Kidney capillary endothelial cell (primary cell): ENCODE results near the gene DSE.

ENCODE experiments used
- DNase-seq: peaks from one replicate; pipeline ENCODE4 v3.0.0-alpha.2; 2018; ENCODE audit warnings: low spot score

DSE gene

GRCh38 chr6:116362276-116362675 is 8.5 kb upstream of the DSE start:
- DNase-seq, result no peak

GRCh38 chr6:116363759-116364158 is 7.0 kb upstream of the DSE start:
- no peak for DNase-seq

GRCh38 chr6:116364321-116364720 is 6.4 kb upstream of the DSE start:
- DNase-seq, result no peak

GRCh38 chr6:116365743-116366142 is 5.0 kb upstream of the DSE start:
- no peak for DNase-seq

GRCh38 chr6:116366740-116367275 is 3.9 kb upstream of the DSE start:
- DNase-seq, result no peak

GRCh38 chr6:116369540-116369939 is 1.2 kb upstream of the DSE start:
- no peak for DNase-seq

- DNase-seq, result no peak
Observed at GRCh38 chr6:116369964-116370759, 585 bp upstream of the DSE start.

- DNase-seq, result peak; percentile 73
Observed at GRCh38 chr6:116371120-116371917, 572 bp downstream of the DSE start.

GRCh38 chr6:116371918-116372209 is 1.1 kb downstream of the DSE start:
- DNase-seq, result no peak

GRCh38 chr6:116373300-116373699 is 2.6 kb downstream of the DSE start:
- DNase-seq, result no peak

GRCh38 chr6:116373940-116374339 is 3.2 kb downstream of the DSE start:
- no peak for DNase-seq

- no peak for DNase-seq
Observed at GRCh38 chr6:116374586-116374985, 3.8 kb downstream of the DSE start.

- DNase-seq, result no peak
Observed at GRCh38 chr6:116375262-116375661, 4.5 kb downstream of the DSE start.

- no peak for DNase-seq
Observed at GRCh38 chr6:116376149-116376548, 5.4 kb downstream of the DSE start.

GRCh38 chr6:116379764-116380163 is 9.0 kb downstream of the DSE start:
- DNase-seq, result no peak

GRCh38 chr6:116380346-116380745 is 9.6 kb downstream of the DSE start:
- no peak for DNase-seq

- no peak for DNase-seq
Observed at GRCh38 chr6:116381000-116381399, 10.3 kb downstream of the DSE start.

GRCh38 chr6:116382587-116382986 is 11.8 kb downstream of the DSE start:
- no peak for DNase-seq

- no peak for DNase-seq
Observed at GRCh38 chr6:116384727-116385458, 14.1 kb downstream of the DSE start.

- DNase-seq, result no peak
Observed at GRCh38 chr6:116385459-116385802, 14.7 kb downstream of the DSE start.

- no peak for DNase-seq
Observed at GRCh38 chr6:116385921-116386320, 15.2 kb downstream of the DSE start.

GRCh38 chr6:116386581-116387299 is 16.0 kb downstream of the DSE start:
- no peak for DNase-seq
